Large intestine (tissue), 3 donors: ENCODE measurements around the gene CLIP1. TPM values are rescaled to one million over a fixed set of nuclear protein-coding genes. Genes with fewer than 3 reads are reported as not detected.
"Not testable (repeated sequence)": the region's sequence is repeated elsewhere in the genome, so short reads cannot be mapped to it uniquely, and the experiment has no call there.

ENCODE experiments used
- DNase-seq, 2 donors: peaks; one replicate each; pipeline versions ENCODE4 v3.0.0 to v3.0.0-alpha.2; 2013
- H3K27ac ChIP-seq: one replicate; pipeline ENCODE4 v1.5.1; 2013; ENCODE audit warnings: low read length
- H3K27me3 ChIP-seq: 2 replicates; pipeline ENCODE4 v1.6.1; 2013; ENCODE audit warnings: low read length; ENCODE audit not compliant: control insufficient read depth, insufficient read depth
- H3K36me3 ChIP-seq: 2 replicates; pipeline ENCODE4 v1.6.1; 2013; ENCODE audit warnings: low read length; ENCODE audit not compliant: control insufficient read depth, insufficient read depth
- H3K4me1 ChIP-seq: one replicate; pipeline ENCODE4 v1.6.1; 2013; ENCODE audit warnings: low read length; ENCODE audit not compliant: control insufficient read depth, insufficient read depth
- H3K4me3 ChIP-seq: one replicate; pipeline ENCODE4 v1.5.1; 2013; ENCODE audit warnings: low read length
- H3K9me3 ChIP-seq: one replicate; pipeline ENCODE4 v1.6.1; 2013; ENCODE audit warnings: mild to moderate bottlenecking, low read depth, low read length, moderate library complexity; ENCODE audit not compliant: control insufficient read depth
- WGBS: methylation state at CpG from one replicate; pipeline ENCODE4 v1.1.5; 2013; ENCODE audit warnings: low lambda C conversion rate; ENCODE audit not compliant: insufficient coverage; 5-methylcytosine and 5-hydroxymethylcytosine counted together
- polyA plus RNA-seq: library from polyadenylated mRNA; unstranded; fragments of 120-200 nt; gene quantifications from one replicate; pipeline ENCODE4 v1.2.1, GENCODE V29; 2013

Gene CLIP1
- polyA plus RNA-seq, 1 donor: 37.3 TPM

DNA sequence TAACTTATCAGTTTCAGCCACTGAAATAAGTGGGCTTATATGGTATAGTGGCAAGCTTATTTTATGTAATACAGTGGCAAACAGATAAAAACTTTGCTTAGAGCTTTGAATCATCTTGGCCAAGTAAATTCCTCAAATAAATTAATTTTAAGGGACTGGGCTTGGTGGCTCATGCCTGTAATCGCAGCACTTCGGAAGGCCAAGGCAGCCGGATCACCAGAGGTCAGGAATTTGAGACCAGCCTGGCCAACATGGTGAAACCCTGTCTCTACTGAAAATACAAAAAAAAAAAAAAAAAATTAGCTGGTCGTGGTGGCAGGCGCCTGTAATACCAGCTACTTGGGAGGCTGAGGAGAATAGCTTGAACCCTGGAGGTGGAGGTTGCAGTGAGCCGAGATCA lies 24.5 kb downstream of the CLIP1 start:
- WGBS: no CpG with 5 or more reads among the region's 6 CpGs
- H3K9me3 ChIP-seq, H3K4me1 ChIP-seq, H3K4me3 ChIP-seq, H3K27me3 ChIP-seq, H3K36me3 ChIP-seq, DNase-seq, H3K27ac ChIP-seq: not testable (repeated sequence)

DNA sequence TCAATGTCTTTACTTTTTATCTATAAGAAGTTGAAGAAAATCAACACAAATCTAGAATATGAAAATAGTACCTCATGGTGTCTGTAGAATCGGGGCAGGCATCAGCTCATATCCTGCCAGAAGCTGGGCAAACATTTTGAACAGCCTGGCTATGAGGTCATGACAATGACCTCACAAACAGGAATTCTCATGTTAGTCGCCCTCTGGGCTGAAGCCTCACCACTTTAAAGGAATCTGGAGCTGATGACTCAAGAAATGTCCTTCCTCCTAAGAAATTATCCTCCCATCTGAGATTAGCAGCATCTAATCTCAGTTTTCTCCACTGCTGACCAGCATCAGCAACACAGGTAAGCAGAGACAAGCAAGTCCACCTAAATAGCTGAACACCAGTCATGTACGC lies 27.1 kb downstream of the CLIP1 start:
- no peak overlapping the region for H3K4me3 ChIP-seq
- DNase-seq: no peak
- H3K36me3 ChIP-seq: peaks cover 2% of the 10 kb centered on the region
- 86% methylated on average over 1 of the region's 3 CpGs for WGBS
- no peaks in the 10 kb centered on the region for H3K9me3 ChIP-seq
- peaks cover 6% of the 10 kb centered on the region for H3K4me1 ChIP-seq
- no peak overlapping the region for H3K27ac ChIP-seq
- no peaks in the 10 kb centered on the region for H3K27me3 ChIP-seq

DNA sequence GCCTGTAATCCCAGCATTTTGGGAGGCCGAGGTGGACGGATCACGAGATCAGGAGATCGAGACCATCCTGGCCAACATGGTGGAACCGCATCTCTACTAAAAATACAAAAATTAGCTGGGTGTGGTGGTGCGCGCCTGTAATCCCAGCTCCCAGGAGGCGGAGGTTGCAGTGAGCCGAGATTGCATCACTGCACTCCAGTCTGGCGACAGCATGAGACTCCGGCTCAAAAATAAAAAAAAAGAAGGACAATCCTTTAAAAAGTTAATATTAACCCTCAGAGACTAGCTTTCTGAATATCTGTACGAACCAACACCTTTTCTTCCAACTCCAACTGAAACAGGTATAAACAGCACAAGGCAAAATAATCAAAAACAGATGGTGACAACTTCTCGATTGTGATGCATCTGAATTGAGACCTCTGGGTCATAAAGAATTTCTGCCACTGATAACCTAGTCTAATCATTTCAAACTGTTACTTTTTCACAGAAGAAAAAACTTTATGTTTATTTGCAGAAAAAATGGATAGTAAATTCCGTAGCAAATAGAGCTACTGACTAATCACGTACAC lies 27.8 kb downstream of the CLIP1 start:
- no peak for DNase-seq
- 59% methylated on average over 3 of the region's 15 CpGs for WGBS

DNA sequence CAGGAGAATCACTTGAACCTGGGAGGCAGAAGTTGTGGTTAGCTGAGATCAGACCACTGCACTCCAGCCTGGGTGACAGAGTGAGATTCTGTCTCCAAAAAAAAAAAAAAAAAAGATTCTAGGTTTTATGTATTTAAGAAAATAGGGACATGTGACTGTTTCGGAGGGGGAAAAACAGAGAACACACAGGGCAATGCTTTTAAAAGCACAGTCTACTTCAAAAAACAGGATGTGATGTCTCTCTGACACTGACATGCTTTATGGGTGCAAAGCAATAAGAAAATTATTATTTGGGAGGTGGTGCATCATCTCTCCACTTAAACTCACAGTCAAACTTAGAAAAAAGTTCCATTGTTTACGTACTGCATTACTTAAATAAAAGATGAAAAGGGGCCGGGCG lies 28.7 kb downstream of the CLIP1 start:
- H3K9me3 ChIP-seq: no peaks in the 10 kb centered on the region
- H3K36me3 ChIP-seq: peaks cover 2% of the 10 kb centered on the region
- no peaks in the 10 kb centered on the region for H3K27me3 ChIP-seq
- no peak overlapping the region for H3K27ac ChIP-seq
- no peaks in the 10 kb centered on the region for H3K4me1 ChIP-seq
- 100% methylated on average over 2 of the region's 4 CpGs for WGBS
- no peak for DNase-seq
- H3K4me3 ChIP-seq: no peak overlapping the region

More for the DNA sequence above, 27.8 kb downstream of the CLIP1 start:
- peaks cover under 1% of the 10 kb centered on the region for H3K4me1 ChIP-seq
- no peak overlapping the region for H3K4me3 ChIP-seq
- H3K9me3 ChIP-seq: no peaks in the 10 kb centered on the region
- no peak overlapping the region for H3K27ac ChIP-seq
- peaks cover 2% of the 10 kb centered on the region for H3K36me3 ChIP-seq
- H3K27me3 ChIP-seq: no peaks in the 10 kb centered on the region

DNA sequence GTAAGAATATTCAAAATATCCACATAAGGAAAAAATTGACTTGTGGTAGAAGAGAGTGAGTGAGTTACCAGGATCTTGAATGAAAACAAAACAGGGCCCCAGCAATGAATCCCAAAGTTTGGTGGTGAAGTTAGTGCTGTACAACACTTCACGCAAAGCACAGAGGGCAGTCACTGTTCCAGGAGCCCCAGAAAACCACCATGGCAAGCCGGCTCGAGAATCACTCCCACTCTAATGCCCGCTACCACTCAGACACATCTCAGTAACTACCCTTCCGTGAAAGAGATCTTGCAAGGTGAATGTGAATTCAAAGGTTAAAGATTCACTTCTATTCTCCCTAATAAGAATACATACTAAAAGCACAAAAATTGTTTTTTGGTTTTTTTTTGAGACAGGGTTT lies 30.1 kb downstream of the CLIP1 start:
- DNase-seq: no peak
- no peaks in the 10 kb centered on the region for H3K4me1 ChIP-seq
- H3K9me3 ChIP-seq: no peaks in the 10 kb centered on the region
- H3K4me3 ChIP-seq: no peak overlapping the region
- no CpG with 5 or more reads among the region's 5 CpGs for WGBS
- H3K27me3 ChIP-seq: no peaks in the 10 kb centered on the region
- H3K27ac ChIP-seq: no peak overlapping the region
- H3K36me3 ChIP-seq: peaks cover 2% of the 10 kb centered on the region

DNA sequence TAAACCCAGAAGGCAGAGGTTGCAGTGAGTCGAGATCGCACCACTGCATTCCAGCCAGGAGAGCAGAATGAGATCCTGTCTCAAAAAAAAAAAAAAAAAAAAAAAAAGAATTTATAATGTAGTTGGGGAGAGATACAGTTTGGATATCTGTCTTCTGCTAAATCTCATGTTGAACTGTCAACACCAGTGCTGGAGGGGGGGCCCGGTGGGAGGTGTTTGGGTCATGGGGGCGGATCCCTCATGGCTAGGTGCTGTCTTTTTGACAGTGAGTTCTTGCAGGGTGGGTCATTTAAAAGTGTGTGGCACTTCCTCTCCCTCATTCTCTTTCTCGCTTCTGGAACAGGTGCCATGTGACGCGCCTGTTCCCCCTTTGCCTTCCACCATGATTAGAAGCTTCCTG lies 32.8 kb downstream of the CLIP1 start:
- Histone ChIP-seq H3K4me1 (no peaks in the 10 kb centered on the region), H3K9me3 (no peaks in the 10 kb centered on the region), H3K36me3 (no peaks in the 10 kb centered on the region), H3K27ac (no peak overlapping the region), H3K4me3 (no peak overlapping the region), H3K27me3 (no peaks in the 10 kb centered on the region)
- DNase-seq: no peak
- 100% methylated on average over 1 of the region's 7 CpGs for WGBS

DNA sequence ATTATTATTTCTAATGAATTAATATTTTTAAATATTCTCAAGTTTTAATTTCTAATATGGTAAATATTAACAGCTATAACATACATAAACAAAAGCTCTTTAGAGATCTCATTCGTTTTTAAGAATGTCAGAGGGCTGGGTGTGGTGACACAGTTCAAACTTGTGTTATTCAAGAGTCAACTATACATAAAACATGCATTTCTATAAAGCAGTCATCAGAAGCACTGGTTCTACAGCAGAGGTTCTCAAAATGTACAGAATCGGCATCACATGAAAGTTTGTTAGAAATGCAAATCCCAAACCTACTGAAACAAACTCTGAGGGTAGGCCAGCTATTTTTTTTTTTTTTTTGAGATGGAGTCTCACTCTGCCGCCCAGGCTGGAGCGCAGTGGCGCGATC lies 34.6 kb downstream of the CLIP1 start:
- H3K4me1 ChIP-seq: no peaks in the 10 kb centered on the region
- H3K27ac ChIP-seq: no peak overlapping the region
- no peaks in the 10 kb centered on the region for H3K27me3 ChIP-seq
- H3K9me3 ChIP-seq: no peaks in the 10 kb centered on the region
- no CpG with 5 or more reads among the region's 6 CpGs for WGBS
- no peaks in the 10 kb centered on the region for H3K36me3 ChIP-seq
- H3K4me3 ChIP-seq: no peak overlapping the region
- no peak for DNase-seq

DNA sequence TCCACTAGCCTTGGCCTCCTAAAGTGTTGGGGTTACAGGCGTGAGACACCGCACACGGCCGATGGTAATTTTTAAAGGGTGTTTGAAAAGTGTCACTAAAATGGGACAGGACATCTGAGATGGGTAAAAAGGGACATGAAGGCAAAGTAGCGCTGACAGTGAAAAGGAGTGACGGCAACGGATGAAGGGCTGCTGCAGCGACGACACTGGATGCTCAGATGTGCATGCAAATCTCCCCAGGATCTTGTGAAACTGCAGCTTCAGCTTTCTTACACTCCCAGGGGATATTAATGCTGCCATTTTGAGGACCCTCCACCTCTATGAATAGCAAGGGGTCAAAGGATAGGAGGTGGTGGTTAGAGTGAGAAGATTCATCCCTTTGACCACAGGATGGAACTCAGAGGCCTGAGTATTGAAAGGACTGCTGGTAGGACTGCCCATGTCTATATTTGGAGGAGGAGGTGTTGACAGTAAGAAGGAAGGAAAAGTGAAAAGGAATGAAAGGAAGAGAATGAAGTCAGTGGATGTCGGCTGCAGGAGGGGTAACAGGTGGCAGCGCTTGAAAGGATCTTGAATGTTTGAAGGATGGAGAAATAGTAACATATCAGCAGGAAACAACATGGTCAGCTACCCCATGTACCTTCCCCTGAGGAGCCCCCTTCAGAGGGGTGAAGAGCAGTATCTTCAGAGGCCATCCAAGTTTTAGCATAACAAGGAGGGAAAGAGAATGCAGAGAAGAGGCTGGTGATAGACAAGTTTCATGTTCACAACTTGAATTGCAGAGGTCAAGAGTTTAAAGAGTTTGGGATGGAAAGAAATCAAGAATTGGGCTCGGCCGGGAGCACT lies 37.1 kb downstream of the CLIP1 start:
- Histone ChIP-seq H3K9me3 (no peaks in the 10 kb centered on the region), H3K36me3 (peaks cover 6% of the 10 kb centered on the region), H3K4me1 (no peaks in the 10 kb centered on the region), H3K27me3 (no peaks in the 10 kb centered on the region), H3K4me3 (no peak overlapping the region), H3K27ac (no peak overlapping the region)
- DNase-seq: no peak
- WGBS: no CpG with 5 or more reads among the region's 13 CpGs

DNA sequence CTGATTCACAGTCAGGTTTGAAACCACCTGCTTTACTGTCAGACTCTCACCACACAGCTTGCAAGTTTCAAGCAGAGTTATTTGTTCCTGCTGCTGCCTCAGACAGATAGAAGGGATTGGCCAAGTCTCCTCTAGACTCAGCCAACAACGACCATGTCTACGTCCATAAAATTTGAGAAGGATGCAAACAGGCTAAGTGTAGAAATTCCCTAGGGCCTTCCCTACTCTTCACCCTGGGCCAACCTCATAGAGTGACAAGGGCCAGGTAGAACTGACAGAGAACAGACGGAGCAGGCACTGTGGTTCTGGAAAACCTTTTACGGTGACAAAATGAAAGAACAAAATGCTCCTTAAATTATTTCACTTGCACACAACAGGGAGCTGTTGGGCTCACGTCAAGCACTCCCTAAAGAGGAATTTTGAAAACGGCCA lies 39.5 kb downstream of the CLIP1 start:
- WGBS: 100% methylated on average over 1 of the region's 6 CpGs

DNA sequence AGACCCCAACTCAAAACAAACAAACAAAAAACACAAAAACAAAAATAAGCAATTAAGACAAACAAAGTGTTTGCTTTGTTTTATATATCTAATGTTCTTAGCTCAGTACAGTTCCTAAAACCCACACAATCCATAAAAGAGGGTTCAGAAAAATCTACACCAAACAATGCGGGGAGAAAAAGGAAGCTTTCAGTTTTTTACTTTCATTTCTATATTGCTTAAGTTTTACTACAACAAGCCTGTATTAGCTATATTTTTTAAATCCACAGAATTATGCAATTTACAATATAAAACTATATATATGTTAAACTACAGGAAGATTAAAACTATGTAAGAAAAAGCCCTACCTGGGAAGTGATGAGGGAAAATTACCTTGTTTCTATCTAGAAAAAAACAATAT lies 41.4 kb downstream of the CLIP1 start:
- Histone ChIP-seq H3K36me3 (peaks cover 27% of the 10 kb centered on the region), H3K4me3 (no peak overlapping the region), H3K9me3 (no peaks in the 10 kb centered on the region), H3K4me1 (no peaks in the 10 kb centered on the region), H3K27ac (no peak overlapping the region), H3K27me3 (no peaks in the 10 kb centered on the region)
- no CpG with 5 or more reads among the region's 1 CpG for WGBS
- no peak for DNase-seq

More for the DNA sequence above, 39.5 kb downstream of the CLIP1 start:
- H3K36me3 ChIP-seq: peaks cover 13% of the 10 kb centered on the region
- no peaks in the 10 kb centered on the region for H3K9me3 ChIP-seq
- DNase-seq: no peak
- no peak overlapping the region for H3K27ac ChIP-seq
- no peaks in the 10 kb centered on the region for H3K4me1 ChIP-seq
- no peaks in the 10 kb centered on the region for H3K27me3 ChIP-seq
- no peak overlapping the region for H3K4me3 ChIP-seq

DNA sequence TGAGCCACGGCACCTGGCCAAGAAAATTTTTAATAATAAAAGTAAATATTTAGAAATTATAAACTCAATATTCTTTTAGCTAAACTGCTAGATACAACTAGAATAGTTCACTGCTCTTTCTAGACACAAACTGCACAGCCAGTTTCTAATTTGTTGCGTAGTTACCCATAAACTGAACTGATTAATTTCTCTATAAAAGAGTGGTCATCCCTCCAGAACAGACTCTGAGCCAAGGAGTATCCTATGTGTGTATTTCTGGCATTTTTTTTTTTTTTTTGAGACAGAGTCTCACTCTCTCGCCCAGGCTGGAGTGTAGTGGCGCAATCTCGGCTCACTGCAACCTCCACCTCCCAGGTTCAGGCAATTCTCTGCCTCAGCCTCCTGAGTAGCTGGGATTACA lies 45.7 kb downstream of the CLIP1 start:
- not testable (repeated sequence) for H3K4me1 ChIP-seq, H3K9me3 ChIP-seq, DNase-seq, H3K27me3 ChIP-seq, H3K4me3 ChIP-seq, H3K27ac ChIP-seq
- 100% methylated on average over 1 of the region's 5 CpGs for WGBS
- H3K36me3 ChIP-seq: peaks cover 37% of the 10 kb centered on the region
